Spleen (tissue), 11 donors: Measurements from ENCODE around the gene ACBD6. TPM values are rescaled to one million over a fixed set of nuclear protein-coding genes. Genes with fewer than 3 reads are reported as not detected.

ENCODE experiments used
- DNase-seq: peaks from one replicate; pipeline ENCODE4 v3.0.0-alpha.2; 2020
- H3K27ac ChIP-seq, 8 donors: fragments of 200-600 bp; sonication (generic) in 7 of 8; 1 replicate in 4 of 8; 2 replicates in 4 of 8; pipeline versions ENCODE4 v1.5.0 to v1.8.0; 2016 to 2021; ENCODE audit warnings: inconsistent platforms in 4 of 8, mild to moderate bottlenecking in 4 of 8, moderate library complexity in 1 of 8
- H3K27me3 ChIP-seq, 7 donors: fragments of 200-600 bp; sonication (generic) in 6 of 7; replicated peaks in 1 of 7; 1 replicate in 4 of 7; 2 replicates in 3 of 7; pipeline versions ENCODE4 v1.5.0 to v1.8.0; 2016 to 2021; ENCODE audit warnings: inconsistent platforms in 3 of 7, mild to moderate bottlenecking in 1 of 7
- H3K36me3 ChIP-seq, 6 donors: fragments of 200-600 bp; sonication (generic) in 5 of 6; 1 replicate in 4 of 6; 2 replicates in 2 of 6; pipeline versions ENCODE4 v1.5.0 to v1.8.0; 2016 to 2021; ENCODE audit warnings: inconsistent platforms in 2 of 6
- H3K4me1 ChIP-seq, 6 donors: fragments of 200-600 bp; sonication (generic) in 5 of 6; 1 replicate in 3 of 6; 2 replicates in 3 of 6; pipeline versions ENCODE4 v1.5.0 to v1.8.0; 2016 to 2021; ENCODE audit warnings: inconsistent platforms in 3 of 6
- H3K4me3 ChIP-seq, 8 donors: fragments of 200-600 bp; sonication (generic) in 7 of 8; 1 replicate in 4 of 8; 2 replicates in 4 of 8; pipeline versions ENCODE4 v1.5.0 to v1.8.0; 2016 to 2021; ENCODE audit warnings: inconsistent platforms in 4 of 8, mild to moderate bottlenecking in 4 of 8, moderate library complexity in 2 of 8
- H3K9me3 ChIP-seq, 8 donors: fragments of 200-600 bp; sonication (generic) in 7 of 8; 1 replicate in 4 of 8; 2 replicates in 4 of 8; pipeline versions ENCODE4 v1.5.0 to v1.8.0; 2016 to 2021; ENCODE audit warnings: inconsistent platforms in 4 of 8
- CTCF ChIP-seq, 11 experiments: fragments of 200-600 bp in 7 of 11; fragments of 450-650 bp in 4 of 11; sonication (generic) in 4 of 11; IDR thresholded peaks in 8 of 11; conservative IDR thresholded peaks in 3 of 11; 1 replicate in 7 of 11; 2 replicates in 4 of 11; pipeline versions ENCODE4 v1.4.0 to v1.8.0; 2016 to 2021; ENCODE audit warnings: antibody characterized with exemption in 11 of 11, inconsistent platforms in 4 of 11, mild to moderate bottlenecking in 1 of 11
- POLR2A ChIP-seq, 3 donors: fragments of 450-650 bp; IDR thresholded peaks; one replicate each; pipeline ENCODE4 v1.5.1; 2017; ENCODE audit warnings: antibody characterized with exemption in 3 of 3, mild to moderate bottlenecking in 1 of 3
- POLR2AphosphoS5 ChIP-seq, 3 donors: sonication (generic); formaldehyde crosslinking; IDR thresholded peaks; one replicate each; pipeline ENCODE4 v1.5.1; 2017; ENCODE audit warnings: antibody characterized with exemption in 3 of 3
- WGBS, 5 donors: extraction: QIAGEN DNeasy Blood & Tissue Kit in 3 of 5; methylation state at CpG; one replicate each; pipeline versions ENCODE4 v1.1.5 to v1.1.7; 2013 to 2018; 5-methylcytosine and 5-hydroxymethylcytosine counted together
- intact Hi-C: fragments of 100-400 bp; cut with DNase I; formaldehyde crosslinking; loops from one replicate; pipeline ENCODE4 v1.15.0; 2023; ENCODE audit warnings: low total_unique reads
- polyA plus RNA-seq, 3 donors: library from polyadenylated mRNA; stranded (reverse); fragments of 200-250 nt; gene quantifications; one replicate each; pipeline ENCODE4 v1.2.1, GENCODE V29; 2013
- total RNA-seq, 7 donors: library from RNA; depleted of rRNA in 3 of 7; stranded (reverse); fragments of >200 nt in 3 of 7; fragmentation: NEBNext Ultra II Directional in 4 of 7; extraction: Animal tissue kit (Norgen Biotek cat#: 25700) in 4 of 7; gene quantifications; one replicate each; pipeline versions ENCODE4 v1.1.0 to v1.2.1, GENCODE V29; 2016 to 2021
- donor health status: healthy with polysubstance abuse.
- donor health status: DM: no; HTN: no; CAD: no; lungs with moderate emphysema.
- donor health status: DM: no; HTN: no; CAD: no.
- donor health status: Bipolar disorder and iron deficiency.
- donor health status: healthy.
- donor health status: DM: no; HTN: no; CAD: no.
- donor health status: DM: yes; HTN: yes; CAD: no.

Gene ACBD6
- total and polyA plus RNA-seq, 10 donors = 27.2 to 62.9 (median 38.3) TPM

DNA sequence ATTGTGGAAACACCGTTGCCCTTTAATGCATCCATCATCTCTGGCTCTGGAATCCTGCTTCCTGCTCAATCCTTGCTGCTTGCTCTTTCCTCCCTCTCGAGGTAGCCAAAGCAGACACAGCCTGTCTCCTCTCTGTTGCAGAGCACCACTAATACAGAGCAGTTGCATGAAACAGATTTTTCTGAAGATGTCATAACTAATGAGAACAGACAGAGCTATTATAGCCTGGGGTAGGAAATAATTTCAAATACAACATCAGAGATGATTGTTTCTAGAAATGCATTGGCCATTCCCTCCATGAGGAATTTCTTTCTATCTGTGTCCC, 23.3 kb upstream of the ACBD6 start:
- H3K36me3 ChIP-seq = no peaks in the 10 kb centered on the region
- peaks cover 0 to 16% (median 0%) of the 10 kb centered on the region in 6 donors for H3K4me1 ChIP-seq
- H3K9me3 ChIP-seq = no peaks in the 10 kb centered on the region
- DNase-seq = no peak
- H3K4me3 ChIP-seq = no peak overlapping the region
- TF ChIP-seq POLR2A (IDR thresholded peaks at IDR 0.05) = no peak
- TF ChIP-seq CTCF (IDR thresholded peaks at IDR 0.05 in 8 of 11, conservative IDR thresholded peaks at IDR 0.05 in 3 of 11) = no peak
- no peak for TF ChIP-seq POLR2AphosphoS5 (IDR thresholded peaks at IDR 0.05)
- no peak overlapping the region for H3K27ac ChIP-seq
- intact Hi-C loops = no loop called here
- no peaks in the 10 kb centered on the region for H3K27me3 ChIP-seq
- WGBS, 5 donors = 33 to 63% (median 39%) methylated on average over 2 of the region's 2 CpGs

DNA sequence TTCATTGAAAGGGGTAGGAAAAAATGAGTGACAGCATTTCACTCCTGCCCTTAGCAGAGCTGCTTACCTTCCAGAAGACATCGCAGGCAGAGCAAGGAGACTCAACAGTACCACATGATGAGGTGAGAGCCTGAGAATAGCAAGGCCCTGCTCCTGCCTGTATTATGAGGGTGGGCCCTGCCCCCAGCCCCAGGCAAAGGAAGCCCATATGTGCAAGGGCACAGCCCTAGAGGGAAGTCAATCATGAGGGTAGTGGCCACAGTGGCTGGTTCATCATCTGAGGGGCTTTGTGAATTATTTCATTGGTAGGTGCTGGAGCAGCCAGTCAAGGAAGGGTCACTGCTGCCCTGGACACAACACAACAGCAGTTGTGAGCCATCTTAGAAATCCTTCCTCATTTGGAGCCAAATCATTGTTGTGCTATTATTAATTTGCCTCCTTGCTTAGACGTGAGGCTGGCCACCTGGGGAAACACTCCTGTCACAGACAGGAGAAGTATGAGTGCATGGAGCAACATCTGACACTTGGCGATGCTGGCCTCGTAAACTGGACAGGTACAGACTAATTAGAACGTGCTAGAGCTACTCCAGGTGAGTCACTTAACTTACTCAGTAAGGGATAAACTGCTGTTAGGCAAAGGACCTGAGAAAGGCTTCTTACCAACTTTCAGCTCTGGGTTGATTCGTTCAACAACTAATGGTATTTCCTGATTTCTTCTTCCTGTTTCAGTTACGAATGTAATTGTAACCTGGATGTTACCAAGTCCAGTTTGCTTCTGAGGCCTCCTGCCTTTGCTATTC, 22.7 kb upstream of the ACBD6 start:
- Histone ChIP-seq H3K27me3 (no peaks in the 10 kb centered on the region), H3K27ac (no peak overlapping the region), H3K4me1 (peaks cover 0 to 11% (median 0%) of the 10 kb centered on the region in 6 donors), H3K9me3 (no peaks in the 10 kb centered on the region), H3K4me3 (no peak overlapping the region), H3K36me3 (no peaks in the 10 kb centered on the region)
- no peak for DNase-seq
- 55 to 66% (median 60%) methylated on average over 6 to 7 of the region's 7 CpGs for WGBS, 5 donors
- TF ChIP-seq CTCF (IDR thresholded peaks at IDR 0.05 in 8 of 11, conservative IDR thresholded peaks at IDR 0.05 in 3 of 11) (no peak), POLR2A (IDR thresholded peaks at IDR 0.05) (no peak), POLR2AphosphoS5 (IDR thresholded peaks at IDR 0.05) (no peak)
- intact Hi-C loops = no loop called here

GRCh38 chr1:180524160-180524914, 22.0 kb upstream of the ACBD6 start:
- no peak overlapping the region for H3K4me3 ChIP-seq

More at GRCh38 chr1:180524160-180524914, 22.0 kb upstream of the ACBD6 start:
- TF ChIP-seq CTCF (IDR thresholded peaks at IDR 0.05 in 8 of 11, conservative IDR thresholded peaks at IDR 0.05 in 3 of 11) (no peak), POLR2AphosphoS5 (IDR thresholded peaks at IDR 0.05) (no peak), POLR2A (IDR thresholded peaks at IDR 0.05) (no peak)
- Histone ChIP-seq H3K27me3 (no peaks in the 10 kb centered on the region), H3K27ac (no peak overlapping the region), H3K9me3 (no peaks in the 10 kb centered on the region), H3K36me3 (no peaks in the 10 kb centered on the region), H3K4me1 (peaks cover 0 to 16% (median 0%) of the 10 kb centered on the region in 6 donors)
- DNase-seq = no peak
- whole genome bisulfite sequencing, 5 donors = 79 to 86% (median 84%) methylated on average over 7 of the region's 7 CpGs
- intact Hi-C loops = no loop called here
